ENCODE results near the gene LACTBL1. TPM values are rescaled to one million over a fixed set of nuclear protein-coding genes. Genes with fewer than 3 reads are reported as not detected.

LACTBL1 gene
- total and polyA plus RNA-seq, 9 donors, result not detected

DNA sequence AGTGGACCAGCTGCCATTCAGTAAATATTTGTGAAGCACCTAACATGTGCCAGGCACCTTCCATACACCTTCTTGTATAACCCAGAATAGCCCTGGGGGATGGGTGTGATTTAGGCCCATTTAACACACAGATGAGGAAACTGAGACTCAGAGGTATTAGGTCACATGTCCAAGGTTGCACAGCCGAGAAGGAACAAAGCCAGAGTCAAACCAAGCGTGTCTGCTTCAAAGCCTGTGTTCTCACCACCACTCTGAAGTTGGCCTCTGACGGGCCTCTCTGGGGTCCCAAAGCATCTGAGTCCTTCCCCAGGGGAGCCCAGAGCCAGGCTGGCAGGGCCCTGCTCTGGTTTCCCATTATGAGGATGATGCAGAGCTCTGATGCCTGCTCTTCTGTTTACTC, 65.1 kb downstream of the LACTBL1 start:
- no peaks in the 10 kb centered on the region for H3K4me1 ChIP-seq (ENCODE audit: insufficient read depth)
- no peak overlapping the region for H3K27ac ChIP-seq
- H3K36me3 ChIP-seq, result no peaks in the 10 kb centered on the region
- no peak for TF ChIP-seq POLR2A (IDR thresholded peaks at IDR 0.05)
- TF ChIP-seq, protein P1, sequence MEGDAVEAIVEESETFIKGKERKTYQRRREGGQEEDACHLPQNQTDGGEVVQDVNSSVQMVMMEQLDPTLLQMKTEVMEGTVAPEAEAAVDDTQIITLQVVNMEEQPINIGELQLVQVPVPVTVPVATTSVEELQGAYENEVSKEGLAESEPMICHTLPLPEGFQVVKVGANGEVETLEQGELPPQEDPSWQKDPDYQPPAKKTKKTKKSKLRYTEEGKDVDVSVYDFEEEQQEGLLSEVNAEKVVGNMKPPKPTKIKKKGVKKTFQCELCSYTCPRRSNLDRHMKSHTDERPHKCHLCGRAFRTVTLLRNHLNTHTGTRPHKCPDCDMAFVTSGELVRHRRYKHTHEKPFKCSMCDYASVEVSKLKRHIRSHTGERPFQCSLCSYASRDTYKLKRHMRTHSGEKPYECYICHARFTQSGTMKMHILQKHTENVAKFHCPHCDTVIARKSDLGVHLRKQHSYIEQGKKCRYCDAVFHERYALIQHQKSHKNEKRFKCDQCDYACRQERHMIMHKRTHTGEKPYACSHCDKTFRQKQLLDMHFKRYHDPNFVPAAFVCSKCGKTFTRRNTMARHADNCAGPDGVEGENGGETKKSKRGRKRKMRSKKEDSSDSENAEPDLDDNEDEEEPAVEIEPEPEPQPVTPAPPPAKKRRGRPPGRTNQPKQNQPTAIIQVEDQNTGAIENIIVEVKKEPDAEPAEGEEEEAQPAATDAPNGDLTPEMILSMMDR (IDR thresholded peaks at IDR 0.05), result no peak
- no peak for TF ChIP-seq EP300 (IDR thresholded peaks at IDR 0.05)
- H3K27me3 ChIP-seq, result no peaks in the 10 kb centered on the region
- no peak overlapping the region for H3K4me3 ChIP-seq
- DNase-seq, result no peak
- 86 to 93% (median 87%) methylated on average over 3 of the region's 3 CpGs for WGBS, 3 donors
- intact Hi-C loops (cut with DNase I), result no loop called here
- no peaks in the 10 kb centered on the region for H3K9me3 ChIP-seq

DNA sequence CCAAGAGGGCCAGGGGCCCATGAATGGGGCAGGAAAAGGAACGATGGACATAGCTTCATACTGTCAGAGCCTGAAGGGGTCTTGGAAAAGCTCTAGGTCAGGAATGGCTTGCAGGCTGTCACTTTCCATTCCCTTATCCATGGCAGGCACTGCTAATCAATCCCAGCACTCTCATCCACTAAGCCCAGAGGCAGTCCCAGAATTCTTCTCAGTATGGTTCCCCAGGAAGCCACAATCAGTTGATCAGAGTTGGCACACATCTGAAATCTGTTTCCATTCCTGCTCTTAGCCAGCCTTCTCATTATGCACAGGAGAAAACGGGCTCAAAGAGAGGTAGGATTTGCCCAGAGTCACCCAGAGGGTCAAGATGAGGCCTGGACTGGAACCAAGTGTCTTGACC, 65.7 kb downstream of the LACTBL1 start:
- TF ChIP-seq, protein P1 (IDR thresholded peaks at IDR 0.05), result no peak
- no peak for TF ChIP-seq EP300 (IDR thresholded peaks at IDR 0.05)
- TF ChIP-seq POLR2A (IDR thresholded peaks at IDR 0.05), result no peak
- Histone ChIP-seq H3K27ac (no peak overlapping the region), H3K4me1 (ENCODE audit: insufficient read depth) (no peaks in the 10 kb centered on the region), H3K9me3 (no peaks in the 10 kb centered on the region), H3K36me3 (no peaks in the 10 kb centered on the region), H3K4me3 (no peak overlapping the region), H3K27me3 (no peaks in the 10 kb centered on the region)
- 66 to 76% (median 71%) methylated on average over 2 of the region's 2 CpGs for WGBS, 3 donors
- intact Hi-C loops (cut with DNase I), result no loop called here
- DNase-seq, result no peak

DNA sequence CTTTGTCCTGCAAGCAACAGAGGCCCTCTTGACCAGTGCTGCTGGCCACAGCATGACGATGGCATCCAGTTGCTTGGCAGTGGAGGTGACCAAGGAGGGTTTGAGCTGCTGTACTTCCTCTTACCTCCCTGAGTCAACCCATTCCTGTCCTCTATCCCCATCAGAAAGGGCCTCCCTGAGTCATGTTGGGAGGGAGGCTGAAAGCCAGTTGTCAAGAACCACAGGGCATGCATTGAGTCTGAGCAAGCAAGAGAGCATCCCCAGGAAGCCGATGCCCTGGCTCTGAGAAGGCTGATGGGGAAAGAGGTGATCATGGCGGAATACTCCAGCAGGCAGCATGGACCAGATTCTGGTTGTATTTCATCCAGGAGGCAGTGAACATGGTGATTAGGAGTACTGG, 69.6 kb downstream of the LACTBL1 start:
- Histone ChIP-seq H3K9me3 (no peaks in the 10 kb centered on the region), H3K36me3 (no peaks in the 10 kb centered on the region), H3K4me3 (no peak overlapping the region), H3K27me3 (no peaks in the 10 kb centered on the region), H3K27ac (no peak overlapping the region), H3K4me1 (ENCODE audit: insufficient read depth) (no peaks in the 10 kb centered on the region)
- 96 to 97% (median 97%) methylated on average over 3 of the region's 3 CpGs for WGBS, 3 donors
- TF ChIP-seq, protein P1 (IDR thresholded peaks at IDR 0.05), result no peak
- TF ChIP-seq EP300 (IDR thresholded peaks at IDR 0.05) (no peak), POLR2A (IDR thresholded peaks at IDR 0.05) (no peak)
- DNase-seq, result no peak
- intact Hi-C loops (cut with DNase I), result no loop called here

Other genes with a start within 250 kb of the LACTBL1 start
- gene TEX46, start 43.0 kb upstream of the LACTBL1 start, total RNA-seq, result not detected
- gene TEX46, start 43.0 kb upstream of the LACTBL1 start, polyA plus RNA-seq, result not detected
- gene KDM1A, start 46.6 kb upstream of the LACTBL1 start, total RNA-seq, result 10 to 100 TPM; 56.1 to 76.1 (median 65.7) TPM
- 10 to 100 TPM; 45.7 to 69.5 TPM for gene KDM1A, start 46.6 kb upstream of the LACTBL1 start, polyA plus RNA-seq
- 10 to 100 TPM in 6 of 7 donors, 1 to 10 TPM in 1; 9.4 to 30.7 (median 23.2) TPM for gene LUZP1, start 196.0 kb upstream of the LACTBL1 start, total RNA-seq
- 10 to 100 TPM in 1 of 2 donors, 1 to 10 TPM in 1; 6.8 to 28.5 TPM for gene LUZP1, start 196.0 kb upstream of the LACTBL1 start, polyA plus RNA-seq
- under 1 TPM in 3 of 7 donors, not detected in 4; 0.08 to 0.80 (median 0.12) TPM for gene HTR1D, start 244.6 kb upstream of the LACTBL1 start, total RNA-seq
- under 1 TPM in 1 of 2 donors, not detected in 1; 0.05 TPM for gene HTR1D, start 244.6 kb upstream of the LACTBL1 start, polyA plus RNA-seq

All from ovary (tissue), 9 donors.